AG04450 (cell line): ENCODE data around the gene WSB2. TPM values are rescaled to one million over a fixed set of nuclear protein-coding genes. Genes with fewer than 3 reads are reported as not detected.

Source experiments
- CTCF ChIA-PET: fragments of 300-600, 350-600 bp; formaldehyde crosslinking; extraction: SDS; loops from one replicate; lab custom pipeline; 2022; ENCODE audit warnings: antibody characterized with exemption, inconsistent platforms; lab: Charles Lee
- POLR2A ChIA-PET: fragments of 350-600 bp; formaldehyde crosslinking; extraction: SDS; loops from one replicate; lab custom pipeline; 2021; ENCODE audit warnings: antibody characterized with exemption, inconsistent platforms; lab: Yijun Ruan, JAX
- DNase-seq: peaks from one replicate; pipeline ENCODE4 v3.0.0-alpha.2; 2011; ENCODE audit warnings: low read depth, low spot score
- H3K27ac ChIP-seq: one replicate; pipeline ENCODE4 v1.5.1; 2012; ENCODE audit warnings: low read depth, low read length, control low read depth
- H3K27me3 ChIP-seq: one replicate; pipeline ENCODE4 v1.6.0; 2012; ENCODE audit warnings: low read length; ENCODE audit not compliant: control insufficient read depth, insufficient read depth
- H3K4me3 ChIP-seq: 2 replicates; pipeline ENCODE4 v1.5.1; 2011; ENCODE audit warnings: mild to moderate bottlenecking, low read depth, low read length, control low read depth
- H3K9me3 ChIP-seq: 2 replicates; pipeline ENCODE4 v1.5.1; 2012; ENCODE audit warnings: low read length; ENCODE audit not compliant: control insufficient read depth, insufficient read depth
- polyA plus RNA-seq: library from polyadenylated mRNA; depleted of rRNA; stranded (reverse); fragments of >200 nt; gene quantifications from 2 replicates; pipeline ENCODE4 v1.2.3, GENCODE V29; 2011
- TF ChIP-seq, protein P1 (sequence below): IDR thresholded peaks from 2 replicates; pipeline ENCODE4 v1.5.1; 2011; ENCODE audit warnings: low read depth, low read length, control low read depth, inconsistent platforms

The WSB2 gene
- polyA plus RNA-seq, 1 experiment: 111 TPM

DNA sequence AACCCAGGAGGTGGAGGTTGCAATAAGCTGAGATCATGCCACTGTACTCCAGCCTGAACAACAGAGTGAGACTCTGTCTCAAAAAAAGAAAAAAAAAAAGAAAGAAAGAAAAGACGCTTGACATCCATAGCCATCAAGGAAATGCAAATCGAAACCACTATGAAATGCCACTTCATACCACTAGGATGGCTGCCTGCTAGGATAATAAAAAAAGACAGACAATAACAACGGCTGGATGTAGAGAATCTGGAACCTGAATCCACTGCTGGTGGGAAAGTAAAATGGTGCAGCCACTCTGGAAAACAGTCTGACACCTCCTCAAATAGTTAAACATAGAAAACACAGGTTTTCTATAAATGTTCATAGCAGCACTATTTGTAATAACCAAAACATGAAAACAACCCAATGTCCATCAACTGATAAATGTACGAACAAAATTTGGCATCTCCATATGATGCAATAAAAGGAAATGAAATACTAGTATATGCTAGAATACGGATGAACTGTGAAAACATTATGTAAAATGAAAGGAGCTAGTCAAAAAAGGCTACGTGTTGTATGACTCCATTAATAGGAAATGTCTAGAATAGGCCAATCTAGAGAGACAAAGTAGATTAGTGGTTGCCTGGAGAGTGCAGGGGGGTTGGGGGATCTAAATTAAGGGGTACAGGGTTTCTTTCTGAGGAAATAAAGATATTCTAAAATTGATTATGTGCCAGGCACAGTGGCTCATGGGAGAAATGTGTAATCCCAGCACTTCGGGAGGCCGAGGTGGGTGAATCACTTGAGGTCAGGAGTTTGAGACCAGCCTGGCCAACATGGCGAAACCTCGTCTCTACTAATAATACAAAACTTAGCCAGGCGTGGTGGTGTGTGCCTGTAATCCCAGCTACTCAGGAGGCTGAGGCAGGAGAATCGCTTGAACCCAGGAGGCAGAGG is 9.7 kb downstream of the WSB2 start:
- POLR2A ChIA-PET: interaction anchor here (0.6 kb wide), 1 partner anchor 10 kb away, joined by 3 read pairs; the partner anchor contains the start of gene WSB2
- TF ChIP-seq, protein P1, sequence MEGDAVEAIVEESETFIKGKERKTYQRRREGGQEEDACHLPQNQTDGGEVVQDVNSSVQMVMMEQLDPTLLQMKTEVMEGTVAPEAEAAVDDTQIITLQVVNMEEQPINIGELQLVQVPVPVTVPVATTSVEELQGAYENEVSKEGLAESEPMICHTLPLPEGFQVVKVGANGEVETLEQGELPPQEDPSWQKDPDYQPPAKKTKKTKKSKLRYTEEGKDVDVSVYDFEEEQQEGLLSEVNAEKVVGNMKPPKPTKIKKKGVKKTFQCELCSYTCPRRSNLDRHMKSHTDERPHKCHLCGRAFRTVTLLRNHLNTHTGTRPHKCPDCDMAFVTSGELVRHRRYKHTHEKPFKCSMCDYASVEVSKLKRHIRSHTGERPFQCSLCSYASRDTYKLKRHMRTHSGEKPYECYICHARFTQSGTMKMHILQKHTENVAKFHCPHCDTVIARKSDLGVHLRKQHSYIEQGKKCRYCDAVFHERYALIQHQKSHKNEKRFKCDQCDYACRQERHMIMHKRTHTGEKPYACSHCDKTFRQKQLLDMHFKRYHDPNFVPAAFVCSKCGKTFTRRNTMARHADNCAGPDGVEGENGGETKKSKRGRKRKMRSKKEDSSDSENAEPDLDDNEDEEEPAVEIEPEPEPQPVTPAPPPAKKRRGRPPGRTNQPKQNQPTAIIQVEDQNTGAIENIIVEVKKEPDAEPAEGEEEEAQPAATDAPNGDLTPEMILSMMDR: peak; percentile 17; the same call in 1 of the 2 replicates
- no peak for DNase-seq
- no peak overlapping the region for H3K4me3 ChIP-seq
- no peaks in the 10 kb centered on the region for H3K27me3 ChIP-seq
- CTCF ChIA-PET: interaction anchor here (0.6 kb wide), 1 partner anchor 16 kb away, joined by 3 read pairs; no protein-coding TSS in a partner anchor
- no peak overlapping the region for H3K27ac ChIP-seq
- no peaks in the 10 kb centered on the region for H3K9me3 ChIP-seq

DNA sequence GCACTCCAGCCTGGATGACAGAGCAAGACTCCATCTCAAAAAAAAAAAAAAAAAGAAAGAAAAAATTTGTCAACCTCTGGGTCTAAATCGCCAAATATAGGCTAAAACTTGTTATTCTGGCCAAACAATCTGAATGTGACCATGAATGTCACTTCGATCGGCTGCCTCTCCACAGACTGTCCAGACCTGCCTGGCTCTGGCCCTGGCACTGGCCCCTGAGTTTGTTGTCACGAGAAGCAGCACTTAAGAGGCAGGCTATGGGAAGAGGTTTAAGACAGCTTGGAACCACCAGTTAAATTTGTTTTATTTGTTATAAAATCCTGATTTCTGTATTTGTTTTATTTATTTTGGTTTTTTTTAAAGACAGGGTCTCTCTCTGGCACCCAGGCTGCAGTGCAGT is 14.5 kb downstream of the WSB2 start:
- CTCF ChIA-PET: interaction anchor here (1.4 to 1.6 kb wide), 2 partner anchors 9 to 12 kb away, joined by 4 to 8 read pairs; no protein-coding TSS in a partner anchor
- TF ChIP-seq, protein P1: no peak
- DNase-seq: no peak
- POLR2A ChIA-PET: no interaction called here
- no peaks in the 10 kb centered on the region for H3K9me3 ChIP-seq
- H3K4me3 ChIP-seq: no peak overlapping the region
- no peak overlapping the region for H3K27ac ChIP-seq
- H3K27me3 ChIP-seq: no peaks in the 10 kb centered on the region

GRCh38 chr12:118044577-118044976 is 16.4 kb downstream of the WSB2 start:
- ChIA-PET POLR2A (interaction anchor here (0.5 kb wide), 1 partner anchor 13 kb away, joined by 3 read pairs; no protein-coding TSS in a partner anchor), CTCF (interaction anchor here (2.0 kb wide), 1 partner anchor 10 kb away, joined by 12 read pairs; no protein-coding TSS in a partner anchor)
- TF ChIP-seq, protein P1: no peak
- H3K27ac ChIP-seq: no peak overlapping the region
- no peaks in the 10 kb centered on the region for H3K27me3 ChIP-seq
- no peak overlapping the region for H3K4me3 ChIP-seq
- no peaks in the 10 kb centered on the region for H3K9me3 ChIP-seq
- no peak for DNase-seq

DNA sequence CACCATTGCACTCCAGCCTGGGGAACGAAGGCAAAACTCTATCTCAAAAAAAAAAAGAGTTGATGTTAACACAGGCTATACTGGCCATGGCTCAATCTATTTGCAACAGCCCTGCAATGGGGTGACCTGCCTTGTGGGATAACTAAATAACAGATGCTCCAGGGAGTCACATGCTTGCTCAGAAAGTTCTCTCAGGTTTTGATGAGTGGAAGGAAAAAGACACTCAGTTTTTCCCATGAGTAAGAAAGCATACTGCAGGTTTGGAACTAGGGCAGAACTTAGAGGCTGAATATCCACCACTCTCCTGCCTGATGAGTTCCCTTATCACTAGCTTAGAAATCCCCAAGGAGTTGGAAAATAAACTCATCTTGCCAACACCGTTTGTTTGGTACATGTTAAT is 16.9 kb downstream of the WSB2 start:
- TF ChIP-seq, protein P1: no peak
- Histone ChIP-seq H3K27me3 (no peaks in the 10 kb centered on the region), H3K4me3 (no peak overlapping the region), H3K9me3 (no peaks in the 10 kb centered on the region), H3K27ac (no peak overlapping the region)
- DNase-seq: no peak
- CTCF ChIA-PET: interaction anchor here (2.0 kb wide), 1 partner anchor 9 kb away, joined by 12 read pairs; no protein-coding TSS in a partner anchor
- POLR2A ChIA-PET: no interaction called here

DNA sequence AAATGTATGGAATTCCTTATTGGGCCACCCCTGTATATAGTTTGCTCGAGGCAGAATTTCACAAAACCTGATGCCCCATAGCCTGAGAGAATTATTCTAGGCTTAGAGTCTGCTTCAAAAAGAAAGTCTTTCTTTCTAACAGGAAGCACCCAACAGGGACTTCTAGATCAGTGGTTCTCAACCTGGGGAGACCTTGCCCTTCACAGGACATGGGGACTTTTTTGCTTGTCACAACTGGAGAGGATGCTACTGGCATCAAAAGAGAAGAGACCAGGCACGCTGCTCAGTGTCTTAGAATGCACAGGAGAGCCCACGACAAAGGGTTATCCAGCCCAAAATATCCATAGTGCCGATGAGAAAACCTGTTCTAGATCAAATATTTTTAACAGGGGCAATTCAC is 18.9 kb downstream of the WSB2 start:
- DNase-seq: no peak
- TF ChIP-seq, protein P1: no peak
- H3K27me3 ChIP-seq: no peaks in the 10 kb centered on the region
- no peak overlapping the region for H3K27ac ChIP-seq
- H3K9me3 ChIP-seq: no peaks in the 10 kb centered on the region
- POLR2A ChIA-PET: no interaction called here
- CTCF ChIA-PET: no interaction called here
- H3K4me3 ChIP-seq: no peak overlapping the region
